GM19397 (cell line): ENCODE data around the gene DUOX2.
"Not testable (repeated sequence)": the region's sequence is repeated elsewhere in the genome, so short reads cannot be mapped to it uniquely, and the experiment has no call there.

Experiments used
- ATAC-seq: cut with Tn5 transposase; IDR thresholded peaks from one replicate; pipeline ENCODE4 v1.9.1; 2021; ENCODE audit warnings: mild to moderate bottlenecking, moderate library complexity; ENCODE audit not compliant: unreplicated experiment

DUOX2 gene

DNA sequence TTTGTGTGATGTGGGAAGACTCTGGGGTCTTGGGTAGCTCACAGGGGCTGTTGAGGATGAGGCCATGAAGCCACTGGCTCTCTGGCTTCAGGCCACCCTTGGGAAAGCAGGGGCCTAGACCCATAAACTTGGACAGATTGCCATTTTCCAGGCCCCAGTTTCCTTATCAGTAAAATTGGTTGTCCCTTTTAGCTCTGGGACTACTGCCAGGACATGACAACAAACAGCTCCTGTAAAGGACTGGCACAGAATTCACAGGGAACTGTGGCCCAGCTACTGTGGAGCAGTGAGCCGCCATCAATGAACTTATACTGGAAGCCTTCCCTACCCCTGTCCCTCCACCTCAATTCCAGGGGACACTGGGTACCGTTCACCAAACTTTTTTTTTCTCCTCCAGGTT is 36.6 kb downstream of the DUOX2 start:
- not testable (repeated sequence) for ATAC-seq

DNA sequence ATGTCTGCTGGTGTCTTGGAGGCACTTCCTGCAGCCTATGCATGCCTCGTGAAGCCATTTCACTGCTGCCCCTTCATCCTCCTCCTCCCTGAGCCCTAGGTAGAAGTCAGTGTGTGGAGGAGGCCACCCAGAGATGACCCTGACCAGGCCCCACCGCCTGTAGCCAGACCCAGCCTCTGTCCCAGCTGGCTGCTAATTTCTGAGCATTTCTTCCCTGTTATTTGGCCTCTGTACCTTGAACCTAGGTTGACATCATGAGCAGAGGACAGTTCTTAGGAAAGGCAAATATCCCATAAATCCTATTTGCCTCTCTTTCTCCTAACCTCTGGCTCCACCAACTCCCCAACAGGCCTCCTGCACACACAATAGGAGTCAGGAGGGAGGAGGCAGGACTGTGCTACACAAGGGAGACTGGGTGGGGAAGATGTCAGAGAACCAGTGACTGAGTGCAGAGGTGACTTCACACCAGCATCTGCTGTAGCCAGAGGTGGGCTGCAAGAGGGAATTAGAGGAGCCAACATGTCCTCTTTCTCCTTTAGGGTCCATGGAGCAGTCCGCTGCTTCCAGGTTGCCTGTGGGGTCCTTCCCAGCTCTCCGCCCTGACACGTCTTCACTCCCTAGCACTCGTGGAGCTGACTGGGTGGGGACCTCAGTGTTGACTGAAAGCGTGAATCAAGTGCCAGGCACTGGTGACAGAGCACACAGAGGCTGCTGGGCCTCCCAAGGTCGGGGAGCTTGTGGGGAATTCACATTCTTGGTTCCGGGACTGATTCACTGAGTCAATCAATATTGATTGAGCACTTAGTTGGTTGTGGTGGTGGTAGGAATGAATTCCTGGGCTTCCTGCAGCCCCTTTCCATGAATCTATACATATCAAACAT is 38.3 kb downstream of the DUOX2 start:
- ATAC-seq: not testable (repeated sequence)

DNA sequence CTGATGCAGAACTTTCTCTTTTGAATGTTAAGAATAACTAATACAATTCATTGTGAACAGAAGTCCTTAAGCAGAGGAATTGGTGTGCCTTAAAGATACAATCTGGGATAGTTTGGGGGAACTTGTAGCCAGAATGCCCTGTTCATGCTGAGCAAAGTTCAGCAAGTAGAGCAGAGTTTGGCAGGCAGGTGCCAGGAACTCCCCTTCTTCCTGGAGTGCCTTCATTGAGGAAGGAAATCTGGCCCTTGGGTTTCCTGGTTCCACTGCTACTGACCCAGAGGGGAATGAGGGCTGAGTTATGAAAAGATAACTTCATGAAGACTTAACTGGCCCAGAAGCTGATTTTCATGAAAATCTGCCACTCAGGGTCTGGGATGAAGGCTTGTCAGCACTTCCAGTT is 40.4 kb downstream of the DUOX2 start:
- ATAC-seq: not testable (repeated sequence)

DNA sequence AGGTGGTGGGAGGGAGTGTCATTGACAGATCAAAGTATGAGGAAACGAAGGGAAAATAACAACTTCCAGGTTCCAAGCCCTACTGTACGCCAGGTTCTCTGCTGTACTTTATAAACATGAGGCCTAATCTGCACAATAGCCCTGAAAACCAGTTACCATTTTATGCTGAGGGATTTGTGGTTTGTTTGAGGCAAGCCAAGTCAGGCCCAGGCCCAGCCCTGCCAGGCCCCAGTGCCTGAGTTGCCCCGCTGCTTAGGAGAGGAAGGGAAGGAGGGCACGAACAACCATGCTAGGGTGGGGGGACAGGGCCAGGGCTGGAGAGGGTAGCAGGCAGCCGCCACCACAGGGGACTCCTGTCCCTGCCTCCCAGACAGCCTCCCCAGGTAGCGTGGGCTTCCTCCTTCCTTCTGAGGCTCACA is 44.0 kb downstream of the DUOX2 start:
- not testable (repeated sequence) for ATAC-seq

DNA sequence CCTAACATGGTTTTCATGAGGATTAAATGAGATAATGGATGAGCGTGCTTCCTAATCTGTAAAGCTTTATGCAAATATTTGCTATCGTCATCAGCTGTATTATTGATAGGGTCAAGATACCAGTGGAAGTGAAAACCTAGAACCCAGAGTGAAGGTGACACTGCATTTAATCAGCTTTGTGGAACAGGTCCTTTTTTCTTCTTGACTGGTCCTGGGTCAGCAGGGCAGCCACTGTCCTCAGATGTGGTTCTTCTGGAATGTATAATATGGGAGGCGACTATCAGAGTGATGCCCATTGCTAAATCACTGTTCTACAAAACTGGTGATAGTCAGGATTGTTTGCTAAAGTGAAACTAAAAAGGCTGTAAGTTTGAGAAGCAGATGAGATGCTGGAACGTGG is 49.6 kb downstream of the DUOX2 start:
- no peak for ATAC-seq

DNA sequence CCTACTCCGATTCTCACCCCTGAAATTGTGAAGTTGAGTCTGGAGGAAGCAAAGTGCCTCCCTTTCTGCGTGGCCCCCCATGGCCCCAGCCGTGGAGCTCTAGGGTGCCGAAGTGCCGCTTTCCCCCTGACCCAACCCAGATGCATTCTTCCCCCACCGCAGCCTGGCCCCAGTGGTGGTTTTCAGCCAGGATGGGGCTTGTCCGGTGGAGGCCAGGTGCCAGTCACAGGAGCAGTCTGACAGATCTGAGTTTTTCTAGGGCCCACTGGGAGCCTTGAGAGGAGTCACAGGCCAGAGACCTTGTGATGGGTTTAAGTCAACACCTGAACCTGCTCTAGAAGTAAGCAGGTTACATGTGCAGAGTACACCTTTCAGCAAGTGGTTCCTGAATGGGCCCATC is 51.7 kb downstream of the DUOX2 start:
- ATAC-seq: not testable (repeated sequence)

DNA sequence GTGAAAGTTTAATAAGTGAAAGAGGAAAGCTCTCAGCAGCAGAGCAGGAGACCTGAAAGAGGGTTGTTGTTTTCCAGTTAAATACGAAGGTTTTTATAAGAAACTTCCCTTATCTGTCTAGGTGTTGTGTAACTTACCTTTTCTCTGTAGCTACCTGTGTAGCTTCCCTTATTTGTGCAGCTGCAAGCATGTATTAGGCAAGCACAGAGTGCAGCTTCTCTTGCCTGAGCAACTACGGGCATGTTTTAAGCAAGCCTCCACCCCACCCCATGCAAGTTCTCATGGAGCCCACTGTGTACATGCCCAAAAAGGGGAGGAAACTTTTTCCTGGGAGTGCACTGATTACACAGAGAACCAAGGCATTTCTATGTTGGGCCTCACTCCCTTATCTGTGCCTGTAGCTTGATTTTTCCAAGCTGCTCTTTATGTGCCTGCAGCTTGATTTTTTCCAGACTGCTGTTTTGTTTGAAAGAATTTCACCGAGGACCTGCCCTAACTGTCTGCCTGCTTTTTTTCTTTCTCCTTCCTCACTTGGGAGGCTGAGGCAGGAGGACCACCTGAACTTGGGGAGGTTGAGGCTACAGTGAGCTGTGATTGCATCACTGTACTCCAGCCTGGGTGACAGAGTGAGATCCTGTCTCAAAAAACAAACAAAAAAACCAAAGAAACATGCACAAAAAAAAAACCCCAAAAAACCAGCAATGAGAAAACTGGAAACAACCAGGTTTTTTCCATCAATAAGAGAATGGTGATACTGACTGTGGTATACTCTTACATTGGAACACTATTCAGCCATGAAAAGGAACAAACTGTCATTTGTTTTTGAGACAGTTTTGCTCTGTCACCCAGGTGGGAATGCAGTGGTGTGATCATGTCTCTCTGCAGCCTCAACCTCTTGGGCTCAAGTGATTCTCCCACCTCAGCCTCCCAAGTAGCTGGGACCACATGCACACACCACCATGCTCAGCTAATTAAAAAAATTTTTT is 55.0 kb downstream of the DUOX2 start:
- ATAC-seq: not testable (repeated sequence)

DNA sequence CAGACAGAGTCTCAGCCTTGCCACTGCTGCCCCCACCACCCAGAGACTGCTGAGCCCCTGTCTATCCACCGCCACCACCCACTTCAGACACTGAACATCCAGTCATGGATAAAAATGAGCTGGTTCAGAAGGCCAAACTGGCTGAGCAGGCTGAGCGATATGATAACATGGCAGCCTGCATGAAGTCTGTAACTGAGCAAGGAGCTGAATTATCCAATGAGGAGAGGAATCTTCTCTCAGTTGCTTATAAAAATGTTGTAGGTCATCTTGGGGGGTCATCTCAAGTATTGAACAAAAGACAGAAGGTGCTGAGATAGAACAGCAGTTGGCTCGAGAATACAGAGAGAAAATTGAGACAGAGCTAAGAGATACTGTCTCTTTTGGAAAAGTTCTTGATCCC is 61.3 kb downstream of the DUOX2 start:
- not testable (repeated sequence) for ATAC-seq

DNA sequence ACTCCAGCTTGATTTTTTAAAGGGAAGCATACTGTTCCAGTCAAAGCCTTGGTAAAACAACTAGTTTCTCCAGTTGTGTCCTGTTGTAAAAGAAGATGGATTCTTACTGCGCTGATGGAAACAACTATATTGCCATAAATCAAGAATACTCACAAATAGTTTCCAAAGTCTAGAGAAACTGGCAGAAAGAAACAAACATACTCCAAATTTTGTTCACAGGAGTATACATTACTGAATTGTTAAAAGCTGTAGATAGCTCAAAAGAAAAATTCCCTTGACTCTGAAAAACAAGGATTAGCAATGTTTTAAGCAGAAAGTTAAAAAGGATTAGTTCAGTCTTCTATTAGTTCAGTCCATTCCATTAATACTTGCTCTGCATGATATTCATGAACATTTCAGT is 63.4 kb downstream of the DUOX2 start:
- ATAC-seq: no peak

DNA sequence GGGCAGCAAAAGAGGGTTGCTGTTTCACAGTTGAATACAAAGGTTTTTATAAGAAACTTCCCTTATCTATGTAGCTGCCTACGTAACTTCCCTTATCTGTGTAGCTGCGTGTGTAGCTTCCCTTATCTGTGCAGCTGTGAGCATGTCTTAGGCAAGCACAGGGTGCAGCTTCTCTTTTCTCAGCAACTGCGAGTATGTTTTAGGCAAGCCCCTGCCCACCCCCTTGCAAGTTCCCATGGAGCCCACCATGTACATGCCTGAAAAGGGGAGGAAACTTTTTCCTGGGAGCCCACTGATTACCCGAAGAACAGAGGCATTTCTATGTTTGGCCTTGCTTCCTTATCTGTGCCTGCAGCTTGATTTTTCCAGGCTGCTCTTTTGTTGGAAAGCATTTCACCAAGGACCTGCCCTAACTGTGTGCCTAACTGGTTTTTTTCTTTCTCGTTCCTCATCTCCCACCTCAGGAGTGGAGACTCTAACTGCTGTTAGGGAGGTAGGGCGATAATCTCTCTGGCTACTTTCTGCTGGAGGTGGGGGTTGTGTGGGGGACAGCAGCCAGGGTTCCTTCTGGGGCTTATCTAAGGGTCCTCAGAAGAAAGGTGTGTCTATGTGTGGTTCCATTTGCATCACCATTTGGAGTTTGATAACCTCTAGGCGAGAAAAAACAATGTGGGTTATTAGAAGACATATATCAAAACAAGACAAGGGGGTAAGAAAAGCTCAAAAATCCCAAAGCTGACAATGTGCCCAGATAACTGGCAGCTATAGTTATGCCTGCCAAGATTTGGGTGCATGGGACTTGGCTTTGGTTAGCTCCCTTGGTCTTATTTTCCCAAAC is 65.0 kb downstream of the DUOX2 start:
- ATAC-seq: no peak

DNA sequence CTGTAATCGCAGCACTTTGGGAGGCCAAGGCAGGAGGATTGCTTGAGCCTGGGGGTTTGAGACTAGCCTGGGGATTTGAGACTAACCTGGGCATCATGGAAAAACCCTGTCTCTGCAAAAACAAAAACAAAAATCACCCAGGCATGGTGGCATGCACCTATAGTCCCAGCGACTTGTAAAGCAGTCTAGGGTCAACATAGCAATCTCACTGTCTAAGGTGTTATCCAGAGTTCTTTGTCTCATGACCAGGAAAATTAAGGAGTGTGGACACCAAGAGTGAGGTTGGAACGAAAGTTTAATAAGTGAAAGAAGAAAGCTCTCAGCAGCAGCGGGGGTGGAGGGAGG is 65.6 kb downstream of the DUOX2 start:
- not testable (repeated sequence) for ATAC-seq

DNA sequence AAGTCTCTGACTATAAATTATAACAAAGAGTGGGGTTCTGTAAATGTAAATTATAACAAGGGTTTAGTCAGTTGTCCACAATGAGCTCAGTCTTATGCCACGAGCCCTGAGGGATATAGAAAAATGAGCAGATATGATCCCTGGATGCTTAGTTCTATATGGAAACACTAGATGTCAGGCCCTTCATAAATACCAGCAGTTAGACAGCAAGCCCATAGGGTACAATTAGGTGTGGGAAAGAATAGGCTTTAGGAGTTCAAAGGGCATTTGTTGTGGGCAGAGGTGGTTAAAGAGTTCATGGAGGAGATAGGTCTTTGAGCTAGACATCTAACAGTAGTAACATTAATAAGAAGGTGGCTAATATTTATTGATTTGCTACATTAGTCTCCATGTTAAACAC is 69.7 kb downstream of the DUOX2 start:
- not testable (repeated sequence) for ATAC-seq

DNA sequence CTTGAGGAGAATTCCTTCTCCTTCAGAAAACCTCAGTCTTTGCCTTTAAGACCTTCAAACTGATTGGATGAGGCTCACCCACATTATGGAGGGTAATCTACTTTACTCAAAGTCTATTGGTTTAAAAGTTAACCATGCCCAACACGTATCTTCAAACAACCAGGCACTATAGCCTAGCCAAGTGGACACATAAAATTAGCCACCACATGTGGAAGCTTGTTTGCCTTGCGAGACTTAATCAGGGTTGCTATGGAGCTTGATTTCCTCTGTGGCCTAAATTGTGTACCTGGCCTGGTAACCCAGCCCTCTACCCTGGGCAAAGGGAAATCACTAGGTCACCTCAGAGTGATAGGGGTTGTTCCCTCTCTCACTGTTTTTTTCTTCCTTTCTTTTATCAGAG is 71.1 kb downstream of the DUOX2 start:
- ATAC-seq: not testable (repeated sequence)
